GM19324 (cell line): ENCODE measurements around the gene SEMA3G.

Experiments used
- ATAC-seq: cut with Tn5 transposase; IDR thresholded peaks from one replicate; pipeline ENCODE4 v1.9.1; 2021; ENCODE audit warnings: mild to moderate bottlenecking, moderate library complexity; ENCODE audit not compliant: unreplicated experiment, low FRiP score

The SEMA3G gene

GRCh38 chr3:52397676-52398399 is 47.1 kb downstream of the SEMA3G start:
- ATAC-seq, result no peak

GRCh38 chr3:52396907-52397591 is 47.9 kb downstream of the SEMA3G start:
- ATAC-seq, result no peak

DNA sequence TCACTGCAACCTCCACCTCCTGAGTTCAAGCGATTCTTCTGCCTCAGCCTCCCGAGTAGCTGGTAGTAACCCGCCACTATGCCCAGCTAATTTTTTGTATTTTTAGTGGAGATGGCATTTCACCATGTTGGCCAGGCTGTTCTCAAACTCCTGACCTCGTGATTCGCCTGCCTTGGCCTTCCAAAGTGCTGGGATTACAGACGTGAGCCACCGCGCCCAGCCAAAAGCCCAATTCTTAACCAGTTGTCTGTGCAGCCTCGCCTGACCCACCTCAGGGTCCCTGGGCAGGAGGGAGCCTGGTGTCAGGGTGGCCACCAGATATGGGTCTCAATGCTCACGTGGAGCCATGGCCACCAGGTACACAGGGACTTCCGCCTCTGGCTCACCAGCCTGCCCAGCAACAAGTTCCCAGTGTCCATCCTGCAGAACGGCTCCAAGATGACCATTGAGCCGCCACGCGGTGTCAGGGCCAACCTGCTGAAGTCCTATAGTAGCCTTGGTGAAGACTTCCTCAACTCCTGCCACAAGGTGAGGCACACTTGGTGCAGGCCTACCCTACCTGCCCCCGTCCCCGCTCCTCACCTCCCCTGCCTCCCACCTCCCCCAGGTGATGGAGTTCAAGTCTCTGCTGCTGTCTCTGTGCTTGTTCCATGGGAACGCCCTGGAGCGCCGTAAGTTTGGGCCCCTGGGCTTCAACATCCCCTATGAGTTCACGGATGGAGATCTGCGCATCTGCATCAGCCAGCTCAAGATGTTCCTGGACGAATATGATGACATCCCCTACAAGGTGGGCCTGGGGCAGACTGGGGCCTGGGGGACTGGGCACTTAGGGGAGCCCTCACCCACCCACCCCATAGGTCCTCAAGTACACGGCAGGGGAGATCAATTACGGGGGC is 48.6 kb downstream of the SEMA3G start:
- ATAC-seq, result no peak

DNA sequence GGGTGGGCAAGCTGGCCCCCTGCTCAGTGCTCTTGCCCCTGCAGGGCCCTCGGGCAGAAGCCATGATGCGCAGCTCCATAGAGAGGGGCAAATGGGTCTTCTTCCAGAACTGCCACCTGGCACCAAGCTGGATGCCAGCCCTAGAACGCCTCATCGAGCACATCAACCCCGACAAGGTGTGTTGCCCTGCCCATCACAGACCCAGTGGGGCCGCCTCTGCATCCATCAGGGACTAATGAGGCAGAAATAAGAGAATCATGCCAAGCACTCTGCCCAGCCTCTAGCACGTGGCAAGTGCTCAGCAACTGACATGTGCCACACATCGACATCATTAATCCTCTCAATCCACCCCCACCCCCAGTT is 49.4 kb downstream of the SEMA3G start:
- ATAC-seq, result no peak

GRCh38 chr3:52394751-52395502 is 50.0 kb downstream of the SEMA3G start:
- ATAC-seq, result no peak

- no peak for ATAC-seq
Observed at GRCh38 chr3:52393959-52394670, 50.8 kb downstream of the SEMA3G start.

DNA sequence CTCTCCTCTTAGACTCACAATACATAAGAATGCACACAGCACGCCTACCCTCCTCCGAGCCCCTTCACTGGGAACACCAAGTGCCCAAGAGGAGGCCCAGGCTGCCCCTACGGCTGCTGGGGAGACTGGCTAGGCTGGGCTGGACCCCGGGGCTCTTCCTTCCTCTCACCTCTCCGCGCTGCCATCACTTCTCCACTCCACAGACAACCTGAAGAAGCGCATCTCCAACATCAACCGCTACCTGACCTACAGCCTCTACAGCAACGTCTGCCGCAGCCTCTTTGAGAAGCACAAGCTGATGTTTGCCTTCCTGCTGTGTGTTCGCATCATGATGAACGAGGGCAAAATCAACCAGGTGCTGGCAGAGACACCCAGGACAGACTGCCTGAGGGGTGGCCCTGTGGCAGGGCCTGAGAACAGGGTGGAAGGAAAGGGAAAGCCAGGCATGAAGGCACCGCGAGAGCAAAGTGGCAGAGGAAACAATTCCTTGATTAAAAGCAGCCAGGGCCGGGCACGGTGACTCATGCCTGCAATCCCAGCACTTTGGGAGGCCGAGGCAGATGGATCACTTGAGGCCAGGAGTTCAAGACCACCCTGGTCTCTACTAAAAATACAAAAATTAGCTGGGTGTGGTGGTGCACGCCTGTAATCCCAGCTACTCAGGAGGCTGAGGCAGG is 51.6 kb downstream of the SEMA3G start:
- no peak for ATAC-seq

DNA sequence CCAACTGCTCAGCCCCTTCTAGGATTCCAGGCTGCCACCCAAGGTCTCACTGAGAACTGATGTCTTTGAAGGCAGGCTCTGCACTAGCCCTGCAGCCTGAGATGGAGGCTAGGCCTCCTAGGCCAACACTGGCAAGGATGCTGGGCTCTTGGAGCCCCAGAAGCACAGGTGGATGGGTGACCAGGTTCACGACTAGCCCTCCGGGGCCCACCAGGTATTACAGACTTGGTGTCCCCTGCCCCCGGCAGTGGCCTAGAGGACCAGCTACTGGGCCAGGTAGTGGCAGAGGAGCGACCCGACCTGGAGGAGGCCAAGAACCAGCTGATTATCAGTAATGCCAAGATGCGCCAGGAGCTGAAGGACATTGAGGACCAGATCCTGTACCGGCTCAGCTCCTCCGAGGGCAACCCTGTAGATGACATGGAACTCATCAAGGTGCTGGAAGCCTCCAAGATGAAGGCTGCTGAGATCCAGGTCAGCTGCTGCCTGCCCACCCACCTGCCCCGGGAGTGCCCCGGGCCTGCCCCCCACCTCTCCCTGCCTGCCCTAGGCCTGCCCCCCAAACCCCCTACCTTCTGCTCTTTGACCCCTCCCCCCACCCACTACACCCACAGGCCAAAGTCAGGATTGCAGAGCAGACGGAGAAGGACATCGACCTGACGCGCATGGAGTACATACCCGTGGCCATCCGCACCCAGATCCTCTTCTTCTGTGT is 52.5 kb downstream of the SEMA3G start:
- no peak for ATAC-seq

GRCh38 chr3:52391096-52391495 is 53.8 kb downstream of the SEMA3G start:
- ATAC-seq, result no peak

DNA sequence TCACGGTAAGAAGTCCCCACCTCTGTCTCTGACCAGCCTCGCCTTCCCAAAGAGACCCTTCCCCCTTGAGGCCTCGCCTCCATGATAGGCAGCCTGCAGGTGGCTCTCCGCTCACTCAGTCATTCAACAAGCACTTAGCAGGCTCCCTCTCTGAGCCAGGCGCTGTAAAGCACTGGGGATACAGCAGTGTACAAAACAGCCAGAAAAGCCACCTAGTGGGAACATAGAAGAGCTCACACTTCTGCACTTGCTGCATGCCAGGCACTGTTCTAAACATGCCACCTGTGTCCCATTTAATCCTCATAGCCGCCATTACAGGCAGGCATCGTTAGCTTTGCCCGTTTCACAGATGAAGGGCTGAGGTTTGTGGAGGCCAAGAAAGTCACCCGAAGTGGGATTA is 56.0 kb downstream of the SEMA3G start:
- ATAC-seq, result no peak

- ATAC-seq, result no peak
Observed at GRCh38 chr3:52388348-52388821, 56.5 kb downstream of the SEMA3G start.

DNA sequence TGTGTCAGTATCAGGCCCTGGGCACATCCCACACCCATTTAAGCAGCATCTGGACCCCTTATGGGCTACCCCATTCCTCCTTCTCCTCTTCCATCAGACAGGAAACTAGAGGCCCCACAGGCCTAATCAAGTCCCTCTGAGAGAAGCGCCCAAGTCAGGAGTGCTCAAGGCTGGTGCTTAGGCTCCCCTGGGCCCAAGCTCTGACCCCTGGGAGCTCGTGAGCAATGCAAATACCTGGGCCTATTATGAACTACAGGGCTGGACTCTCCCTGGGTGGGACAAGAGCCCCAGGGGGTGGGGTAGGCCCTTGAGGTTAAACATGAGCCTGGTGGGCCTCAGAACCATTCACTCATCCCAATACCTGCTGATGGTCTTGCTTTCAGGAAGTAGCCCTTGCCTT is 57.4 kb downstream of the SEMA3G start:
- no peak for ATAC-seq

- ATAC-seq, result no peak
Observed at GRCh38 chr3:52385157-52385556, 59.7 kb downstream of the SEMA3G start.

DNA sequence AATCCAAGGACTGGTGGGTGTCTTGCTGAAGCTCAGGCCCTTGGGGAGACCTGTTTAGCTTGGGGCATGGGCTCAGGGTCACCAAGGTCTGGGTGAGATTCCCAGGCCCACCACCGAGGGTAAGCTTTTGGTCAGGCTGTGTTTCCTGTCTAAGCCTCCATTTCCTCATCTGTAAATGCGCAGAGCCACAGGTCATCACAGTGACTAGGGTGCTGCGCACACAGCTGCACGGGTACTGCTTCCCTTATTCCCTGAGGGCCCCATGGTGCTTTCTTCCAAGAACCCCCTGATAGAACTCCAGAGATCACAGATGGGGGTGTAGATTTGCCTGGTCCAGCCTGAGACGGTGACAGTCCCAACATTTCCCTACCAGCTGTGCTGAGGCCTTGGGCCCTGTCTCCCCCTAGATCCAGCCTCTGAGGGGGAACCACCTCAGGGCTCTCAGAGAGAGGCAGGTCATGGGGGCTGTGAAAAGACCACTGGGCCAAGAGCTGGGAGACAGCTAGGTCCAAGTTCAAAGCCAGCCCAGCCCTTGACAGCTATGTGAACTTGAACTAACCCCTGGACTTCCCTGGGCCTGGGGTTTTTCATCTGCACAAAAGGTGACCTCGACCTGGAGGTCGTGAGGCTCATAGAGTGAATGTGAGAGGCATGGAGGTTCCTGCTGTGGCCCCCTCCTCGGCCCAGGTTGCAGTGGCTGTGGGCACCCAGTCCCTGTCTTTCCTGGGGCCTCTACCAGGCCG is 60.7 kb downstream of the SEMA3G start:
- ATAC-seq, result no peak

GRCh38 chr3:52383446-52383845 is 61.5 kb downstream of the SEMA3G start:
- no peak for ATAC-seq
